H1 (cell line): ENCODE data around the gene CARD11. TPM values are rescaled to one million over a fixed set of nuclear protein-coding genes. Genes with fewer than 3 reads are reported as not detected.

ENCODE experiments used
- CTCF ChIA-PET: fragments of 300-600 bp; sonication (Branson Sonifier 250); formaldehyde crosslinking; loops from one replicate; lab custom pipeline; 2021; ENCODE audit not compliant: partially characterized antibody; lab: Charles Lee
- POLR2A ChIA-PET: fragments of 300-600 bp; sonication (Branson Sonifier 250); formaldehyde crosslinking; loops from one replicate; lab custom pipeline; 2021; ENCODE audit warnings: inconsistent platforms; ENCODE audit not compliant: partially characterized antibody; lab: Charles Lee
- DNase-seq, 2 experiments: peaks; one replicate each; pipeline versions ENCODE4 v3.0.0 to v3.0.0-alpha.2; 2010 to 2022; ENCODE audit warnings: low spot score in 2 of 2, low read depth in 1 of 2, mixed read lengths in 1 of 2
- FAIRE-seq: peaks from 2 replicates; lab custom pipeline; 2011; peaks lifted over from hg19 to GRCh38; lab: Jason Lieb, UNC
- H2AFZ ChIP-seq: 2 replicates; pipeline ENCODE4 v1.8.1; 2012; ENCODE audit warnings: low read length, inconsistent platforms
- H2AK5ac ChIP-seq: 2 replicates; pipeline ENCODE4 v1.6.1; 2013; ENCODE audit warnings: low read depth, low read length
- H2BK120ac ChIP-seq: replicated peaks from 2 replicates; pipeline ENCODE3; 2013; ENCODE audit warnings: low read depth, low read length, inconsistent platforms
- H2BK12ac ChIP-seq: 2 replicates; pipeline ENCODE4 v1.6.1; 2013; ENCODE audit warnings: low read depth, low read length
- H2BK15ac ChIP-seq: 2 replicates; pipeline ENCODE4 v1.6.1; 2013; ENCODE audit warnings: low read length
- H2BK20ac ChIP-seq: 2 replicates; pipeline ENCODE4 v1.6.1; 2013; ENCODE audit warnings: low read length
- H2BK5ac ChIP-seq: 2 replicates; pipeline ENCODE4 v1.6.1; 2013; ENCODE audit warnings: low read depth, low read length
- H3K14ac ChIP-seq: 2 replicates; pipeline ENCODE4 v1.6.1; 2013; ENCODE audit warnings: inconsistent platforms; ENCODE audit not compliant: insufficient read length
- H3K18ac ChIP-seq: 2 replicates; pipeline ENCODE4 v1.6.1; 2013; ENCODE audit warnings: low read length; ENCODE audit errors: extremely low read depth
- H3K23ac ChIP-seq: 2 replicates; pipeline ENCODE4 v1.6.1; 2013; ENCODE audit warnings: inconsistent platforms; ENCODE audit not compliant: insufficient read length
- H3K23me2 ChIP-seq: 2 replicates; pipeline ENCODE4 v1.6.1; 2013; ENCODE audit warnings: low read depth, low read length
- H3K27ac ChIP-seq: 2 replicates; pipeline ENCODE4 v1.6.1; 2011; ENCODE audit warnings: low read depth, low read length, inconsistent platforms
- H3K27me3 ChIP-seq, 4 experiments: replicated peaks in 1 of 4; 1 replicate in 1 of 4; 2 replicates in 3 of 4; pipeline versions ENCODE4 v1.6.1 to v1.8.1; 2011 to 2013; ENCODE audit warnings: low read length in 3 of 4, mild to moderate bottlenecking in 3 of 4, inconsistent platforms in 2 of 4, mixed read lengths in 2 of 4, moderate library complexity in 1 of 4; ENCODE audit not compliant: control insufficient read depth in 3 of 4, insufficient read depth in 3 of 4; ENCODE audit errors: extremely low read depth in 1 of 4
- H3K36me3 ChIP-seq, 4 experiments: 2 replicates each; pipeline versions ENCODE4 v1.6.1 to v1.8.1; 2011 to 2013; ENCODE audit warnings: mild to moderate bottlenecking in 4 of 4, low read length in 3 of 4, moderate library complexity in 2 of 4, control low read depth in 1 of 4, inconsistent platforms in 1 of 4; ENCODE audit not compliant: insufficient read depth in 4 of 4, control insufficient read depth in 2 of 4
- H3K4ac ChIP-seq: replicated peaks from 2 replicates; pipeline ENCODE3; 2013; ENCODE audit warnings: low read length, low read depth, mixed read lengths, inconsistent platforms; ENCODE audit not compliant: insufficient read length
- H3K4me1 ChIP-seq, 4 experiments: replicated peaks in 1 of 4; 1 replicate in 1 of 4; 2 replicates in 3 of 4; pipeline versions ENCODE4 v1.6.1 to v1.8.1; 2011 to 2013; ENCODE audit warnings: low read length in 3 of 4, inconsistent platforms in 2 of 4, mixed read lengths in 1 of 4; ENCODE audit not compliant: insufficient read depth in 4 of 4, control insufficient read depth in 3 of 4
- H3K4me2 ChIP-seq, 2 experiments: 2 replicates each; pipeline versions ENCODE4 v1.6.1 to v1.8.1; 2011 to 2013; ENCODE audit warnings: low read depth in 2 of 2, low read length in 2 of 2, control low read depth in 1 of 2, inconsistent platforms in 1 of 2, mild to moderate bottlenecking in 1 of 2; ENCODE audit not compliant: insufficient read depth in 1 of 2
- H3K4me3 ChIP-seq, 4 experiments: fragments of 200-600, 300-600 bp in 1 of 4; sonication (generic), shearing (Covaris generic), sonication (Bioruptor Twin) in 1 of 4; 2 replicates each; pipeline versions ENCODE4 v1.5.1 to v1.8.1; 2011 to 2016; ENCODE audit warnings: low read length in 4 of 4, low read depth in 3 of 4, control low read depth in 2 of 4, inconsistent platforms in 2 of 4, mild to moderate bottlenecking in 2 of 4, mixed read lengths in 1 of 4, moderate library complexity in 1 of 4; ENCODE audit not compliant: insufficient read depth in 2 of 4; ENCODE audit errors: extremely low read depth in 1 of 4
- H3K56ac ChIP-seq: replicated peaks from 2 replicates; pipeline ENCODE3; 2013; ENCODE audit warnings: low read depth, mild to moderate bottlenecking, mixed read lengths, low read length, inconsistent platforms; ENCODE audit not compliant: insufficient read length
- H3K79me1 ChIP-seq: 2 replicates; pipeline ENCODE4 v1.6.1; 2013; ENCODE audit warnings: low read depth, low read length, control low read depth
- H3K79me2 ChIP-seq, 2 experiments: 2 replicates each; pipeline versions ENCODE4 v1.6.1 to v1.8.1; 2012 to 2013; ENCODE audit warnings: low read length in 2 of 2, mild to moderate bottlenecking in 2 of 2, inconsistent platforms in 1 of 2; ENCODE audit not compliant: insufficient read depth in 2 of 2, control insufficient read depth in 1 of 2
- H3K9ac ChIP-seq, 4 experiments: replicated peaks in 1 of 4; 1 replicate in 1 of 4; 2 replicates in 3 of 4; pipeline versions ENCODE4 v1.6.1 to v1.8.1; 2011 to 2013; ENCODE audit warnings: low read depth in 3 of 4, low read length in 3 of 4, control low read depth in 2 of 4, mild to moderate bottlenecking in 2 of 4, moderate library complexity in 2 of 4, inconsistent platforms in 1 of 4; ENCODE audit errors: extremely low read depth in 1 of 4
- H3K9me3 ChIP-seq, 2 experiments: 2 replicates each; pipeline versions ENCODE4 v1.6.1 to v1.8.1; 2012 to 2013; ENCODE audit warnings: mild to moderate bottlenecking in 2 of 2, moderate library complexity in 2 of 2, control low read depth in 1 of 2, inconsistent platforms in 1 of 2, low read depth in 1 of 2, low read length in 1 of 2, mixed read lengths in 1 of 2; ENCODE audit not compliant: insufficient read depth in 2 of 2
- H4K20me1 ChIP-seq, 2 experiments: replicated peaks in 1 of 2; 2 replicates each; pipeline versions ENCODE3 to v1.8.1; 2011 to 2013; ENCODE audit warnings: inconsistent platforms in 2 of 2, low read length in 2 of 2, mild to moderate bottlenecking in 1 of 2; ENCODE audit not compliant: insufficient read depth in 2 of 2, control insufficient read depth in 1 of 2
- H4K5ac ChIP-seq: 2 replicates; pipeline ENCODE4 v1.6.1; 2013; ENCODE audit warnings: low read length, low read depth, mixed read lengths, inconsistent platforms; ENCODE audit not compliant: insufficient read length
- H4K8ac ChIP-seq: 2 replicates; pipeline ENCODE4 v1.8.0; 2013; ENCODE audit warnings: mild to moderate bottlenecking, moderate library complexity, low read length, inconsistent platforms; ENCODE audit not compliant: insufficient read depth; ENCODE audit errors: extremely low read depth
- H4K91ac ChIP-seq: replicated peaks from 2 replicates; pipeline ENCODE3; 2013; ENCODE audit warnings: low read length, mixed read lengths, inconsistent platforms; ENCODE audit not compliant: insufficient read length
- POU5F1 ChIP-seq: IDR thresholded peaks from 2 replicates; pipeline ENCODE4 v1.6.1; 2011; ENCODE audit warnings: low read depth, mild to moderate bottlenecking, low read length, moderate library complexity
- RAD21 ChIP-seq, 2 experiments: IDR thresholded peaks in 1 of 2; conservative IDR thresholded peaks in 1 of 2; 2 replicates each; pipeline ENCODE4 v1.6.1; 2011; ENCODE audit warnings: low read depth in 2 of 2, low read length in 2 of 2, improper control_type of control experiment in 1 of 2, inconsistent platforms in 1 of 2, mild to moderate bottlenecking in 1 of 2, moderate library complexity in 1 of 2
- SAP30 ChIP-seq: fragments of 300-600 bp; sonication (generic); IDR thresholded peaks from 2 replicates; pipeline ENCODE4 v1.7.1; 2012; ENCODE audit warnings: low read length, moderate library complexity, mild to moderate bottlenecking, inconsistent platforms; ENCODE audit not compliant: insufficient read depth, insufficient replicate concordance
- TAF1 ChIP-seq: IDR thresholded peaks from 2 replicates; pipeline ENCODE4 v1.6.1; 2011; ENCODE audit warnings: mild to moderate bottlenecking, low read depth, low read length
- WGBS, 2 experiments: shearing (Covaris generic) in 1 of 2; methylation state at CpG; one replicate each; pipeline versions ENCODE4 v1.1.6 to v1.1.7; 2013 to 2015; ENCODE audit warnings: low lambda C conversion rate in 2 of 2, mixed read lengths in 2 of 2, inconsistent platforms in 1 of 2, low coverage in 1 of 2, missing lambda C conversion rate in 1 of 2; ENCODE audit not compliant: insufficient replicate concordance in 2 of 2, insufficient coverage in 1 of 2, insufficient read length in 1 of 2; ENCODE audit errors: extremely low coverage in 1 of 2, missing lambda C conversion rate in 1 of 2; 5-methylcytosine and 5-hydroxymethylcytosine counted together
- polyA plus RNA-seq, 7 experiments: library from polyadenylated mRNA; depleted of rRNA in 3 of 7; stranded (reverse) in 5 of 7; unstranded in 2 of 7; fragments of >200 nt in 5 of 7; fragments of 200-250 nt in 2 of 7; gene quantifications; 1 replicate in 5 of 7; 2 replicates in 1 of 7; 4 replicates in 1 of 7; pipeline versions ENCODE4 v1.2.1 to v1.2.3, GENCODE V29; 2011 to 2013; ENCODE audit warnings: missing spikeins in 2 of 7, mixed read lengths in 2 of 7
- total RNA-seq: library from RNA; stranded (reverse); fragmentation: NEBNext Ultra II Directional; extraction: Animal tissue kit (Norgen Biotek cat#: 25700); gene quantifications from 2 replicates; pipeline ENCODE4 v1.2.1, GENCODE V29; 2021

Gene CARD11
- total and polyA plus RNA-seq, 2 of the 8 experiments (the other 6 are each of a cell fraction or from before 2014, with no cell fraction given): 12.6 to 29.8 TPM

- POLR2A ChIA-PET: interaction anchor here (0.6 kb wide), 1 partner anchor 208 kb away, joined by 3 read pairs; no protein-coding TSS in a partner anchor
- TF ChIP-seq RAD21 (IDR thresholded peaks at IDR 0.05 in 1 of 2, conservative IDR thresholded peaks at IDR 0.05 in 1 of 2; ENCODE audit: low read depth in 2 of 2, low read length in 2 of 2): no peak
- TF ChIP-seq POU5F1: no peak
- no peak for TF ChIP-seq SAP30
- TF ChIP-seq TAF1: no peak
Observed at GRCh38 chr7:2918406-2918805, 125.3 kb downstream of the CARD11 start.

More at GRCh38 chr7:2918406-2918805, 125.3 kb downstream of the CARD11 start:
- Histone ChIP-seq H3K79me1 (no peaks in the 10 kb centered on the region), H2AFZ (no peak overlapping the region), H3K79me2 (no peaks in the 10 kb centered on the region), H3K4me2 (no peak overlapping the region), H2BK15ac (no peak overlapping the region), H4K8ac (no peak overlapping the region), H3K27ac (no peak overlapping the region), H3K4me3 (no peak overlapping the region), H3K23ac (no peak overlapping the region), H4K91ac (no peak overlapping the region), H3K14ac (no peak overlapping the region), H3K4ac (no peak overlapping the region), H2BK120ac (no peak overlapping the region), H3K56ac (no peak overlapping the region), H2BK12ac (no peak overlapping the region), H3K23me2 (no peaks in the 10 kb centered on the region; the same call in 1 of the 2 replicates), H2BK20ac (no peak overlapping the region), H3K9ac (no peak overlapping the region), H4K20me1 (peaks cover 0 to 2% of the 10 kb centered on the region in 2 experiments), H2BK5ac (no peak overlapping the region), H3K4me1 (no peaks in the 10 kb centered on the region; a peak in 1 of 7 replicates), H3K27me3 (no peaks in the 10 kb centered on the region; a peak in 1 of 7 replicates), H3K9me3 (no peaks in the 10 kb centered on the region), H3K36me3 (0 out of 8 replicates have a peak, but pooled peaks cover 0 to 3% (median 0%) of the 10 kb centered on the region in 4 experiments), H2AK5ac (no peak overlapping the region), H4K5ac (no peak overlapping the region), H3K18ac (no peak overlapping the region)
- no peak for FAIRE-seq
- 87% methylated on average over 20 of the region's 20 CpGs; no CpG with 5 or more reads in 1 of the 2 experiments for WGBS, 2 experiments
- CTCF ChIA-PET: interaction anchor here (1.3 to 1.6 kb wide), 3 partner anchors 30 to 147 kb away, joined by 4 to 5 read pairs (median 4); no protein-coding TSS in a partner anchor
- DNase-seq: no peak
